Breast epithelium (tissue), 4 donors: ENCODE data around the gene POLR3B. TPM values are rescaled to one million over a fixed set of nuclear protein-coding genes. Genes with fewer than 3 reads are reported as not detected.

ENCODE experiments used
- DNase-seq, 2 donors: peaks; one replicate each; pipeline ENCODE4 v3.0.0-alpha.2; 2019; ENCODE audit warnings: low spot score in 2 of 2
- H3K27ac ChIP-seq, 2 donors: fragments of 200-600 bp; sonication (generic) in 1 of 2; one replicate each; pipeline ENCODE4 v1.5.1; 2016 to 2019; ENCODE audit warnings: mild to moderate bottlenecking in 1 of 2
- H3K27me3 ChIP-seq, 2 donors: fragments of 200-600 bp; sonication (generic) in 1 of 2; one replicate each; pipeline versions ENCODE4 v1.5.1 to v1.6.0; 2017 to 2019; ENCODE audit warnings: control low read depth in 1 of 2, mild to moderate bottlenecking in 1 of 2
- H3K36me3 ChIP-seq: fragments of 200-600 bp; one replicate; pipeline ENCODE4 v1.5.1; 2019
- H3K4me1 ChIP-seq, 2 donors: fragments of 200-600 bp; sonication (generic); one replicate each; pipeline ENCODE4 v1.5.1; 2016 to 2019; ENCODE audit warnings: control low read depth in 1 of 2
- H3K4me3 ChIP-seq, 3 donors: fragments of 200-600 bp; sonication (generic); 1 replicate in 2 of 3; 2 replicates in 1 of 3; pipeline ENCODE4 v1.5.1; 2016 to 2019; ENCODE audit warnings: mild to moderate bottlenecking in 3 of 3, moderate library complexity in 2 of 3
- H3K9me3 ChIP-seq, 2 donors: fragments of 200-600 bp; sonication (generic) in 1 of 2; one replicate each; pipeline ENCODE4 v1.5.1; 2016 to 2019; ENCODE audit warnings: control low read depth in 1 of 2
- POLR2A ChIP-seq: fragments of 450-650 bp; IDR thresholded peaks from one replicate; pipeline ENCODE4 v1.6.1; 2016; ENCODE audit warnings: antibody characterized with exemption, mild to moderate bottlenecking, moderate library complexity
- POLR2AphosphoS5 ChIP-seq, 3 donors: sonication (generic); formaldehyde crosslinking; IDR thresholded peaks; one replicate each; pipeline ENCODE4 v1.6.1; 2017; ENCODE audit warnings: antibody characterized with exemption in 3 of 3
- intact Hi-C: fragments of 100-400 bp; cut with DNase I; formaldehyde crosslinking; loops from one replicate; pipeline ENCODE4 v1.15.1; 2023; ENCODE audit warnings: low total_unique reads
- total RNA-seq, 3 donors: library from RNA; depleted of rRNA; stranded (reverse); fragments of >200 nt; gene quantifications; one replicate each; pipeline ENCODE4 v1.1.0, GENCODE V29; 2016
- TF ChIP-seq, protein P1 (sequence below), 3 donors: fragments of 450-650 bp; IDR thresholded peaks; one replicate each; pipeline ENCODE4 v1.5.1; 2016 to 2017; ENCODE audit warnings: antibody characterized with exemption in 3 of 3, mild to moderate bottlenecking in 3 of 3, moderate library complexity in 3 of 3

POLR3B gene
- total RNA-seq, 3 donors from 2014 or later = 7.0 to 9.8 (median 9.2) TPM

DNA sequence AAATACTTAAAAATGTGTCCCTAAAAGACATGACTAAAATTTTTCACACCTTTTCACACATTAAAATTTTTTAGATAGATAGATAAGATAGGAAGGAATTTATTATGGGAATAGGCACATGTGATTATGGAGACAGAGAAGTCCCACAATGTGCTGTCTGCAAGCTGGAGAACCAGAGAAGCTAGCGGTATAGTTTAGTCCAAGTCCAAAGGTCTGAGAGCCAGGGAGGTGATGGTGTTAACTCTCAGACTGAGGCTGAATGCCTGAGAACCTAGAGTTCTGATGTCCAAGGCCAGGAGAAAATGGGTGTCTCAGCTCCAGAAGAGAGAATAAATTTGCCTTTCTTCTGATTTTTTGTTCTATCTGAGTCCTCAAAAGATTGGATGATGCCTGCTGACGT, 65.7 kb downstream of the POLR3B start:
- no peak overlapping the region for H3K27ac ChIP-seq
- intact Hi-C loops = no loop called here
- H3K27me3 ChIP-seq = no peaks in the 10 kb centered on the region
- peaks cover 0 to 2% of the 10 kb centered on the region in 2 donors for H3K4me1 ChIP-seq
- TF ChIP-seq POLR2AphosphoS5 (IDR thresholded peaks at IDR 0.05) (no peak), POLR2A (no peak)
- TF ChIP-seq, protein P1, sequence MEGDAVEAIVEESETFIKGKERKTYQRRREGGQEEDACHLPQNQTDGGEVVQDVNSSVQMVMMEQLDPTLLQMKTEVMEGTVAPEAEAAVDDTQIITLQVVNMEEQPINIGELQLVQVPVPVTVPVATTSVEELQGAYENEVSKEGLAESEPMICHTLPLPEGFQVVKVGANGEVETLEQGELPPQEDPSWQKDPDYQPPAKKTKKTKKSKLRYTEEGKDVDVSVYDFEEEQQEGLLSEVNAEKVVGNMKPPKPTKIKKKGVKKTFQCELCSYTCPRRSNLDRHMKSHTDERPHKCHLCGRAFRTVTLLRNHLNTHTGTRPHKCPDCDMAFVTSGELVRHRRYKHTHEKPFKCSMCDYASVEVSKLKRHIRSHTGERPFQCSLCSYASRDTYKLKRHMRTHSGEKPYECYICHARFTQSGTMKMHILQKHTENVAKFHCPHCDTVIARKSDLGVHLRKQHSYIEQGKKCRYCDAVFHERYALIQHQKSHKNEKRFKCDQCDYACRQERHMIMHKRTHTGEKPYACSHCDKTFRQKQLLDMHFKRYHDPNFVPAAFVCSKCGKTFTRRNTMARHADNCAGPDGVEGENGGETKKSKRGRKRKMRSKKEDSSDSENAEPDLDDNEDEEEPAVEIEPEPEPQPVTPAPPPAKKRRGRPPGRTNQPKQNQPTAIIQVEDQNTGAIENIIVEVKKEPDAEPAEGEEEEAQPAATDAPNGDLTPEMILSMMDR (IDR thresholded peaks at IDR 0.05) = no peak
- H3K9me3 ChIP-seq = no peaks in the 10 kb centered on the region
- no peak overlapping the region for H3K4me3 ChIP-seq
- H3K36me3 ChIP-seq = no peaks in the 10 kb centered on the region
- DNase-seq = no peak

DNA sequence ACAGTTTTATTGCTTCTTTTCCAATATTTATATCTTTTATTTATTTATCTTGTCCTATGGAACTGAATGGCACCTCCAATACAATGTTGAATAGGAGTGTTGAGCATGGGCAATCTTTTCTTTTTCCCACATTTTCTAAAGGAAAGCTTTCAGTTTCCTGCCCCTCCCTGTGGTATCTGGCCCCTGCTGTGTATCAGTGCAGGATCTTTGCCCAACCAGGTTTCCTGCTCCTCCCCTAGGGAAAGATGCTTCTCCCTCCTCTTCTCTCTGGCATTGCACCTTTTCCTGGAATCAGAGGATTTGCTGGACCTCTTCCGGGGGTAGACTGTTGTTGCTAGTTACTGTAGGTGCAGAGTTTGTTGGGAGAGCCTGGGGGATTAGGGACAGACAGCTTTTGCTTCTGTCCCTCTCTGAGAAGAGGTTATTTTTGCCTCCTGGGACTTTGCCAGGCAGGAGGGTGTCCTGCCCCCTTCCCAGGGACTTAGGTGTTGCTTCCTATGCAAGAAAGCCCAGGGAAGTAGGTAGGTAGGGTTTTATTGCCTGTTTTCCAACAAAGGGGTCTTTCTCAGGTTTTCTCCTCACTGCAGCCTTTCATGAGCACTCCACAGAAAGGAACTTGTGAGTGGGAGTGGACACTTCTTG, 67.6 kb downstream of the POLR3B start:
- H3K36me3 ChIP-seq = no peaks in the 10 kb centered on the region
- H3K27ac ChIP-seq = no peak overlapping the region
- no peak for DNase-seq
- H3K27me3 ChIP-seq = no peaks in the 10 kb centered on the region
- intact Hi-C loops = no loop called here
- no peak overlapping the region for H3K4me3 ChIP-seq
- TF ChIP-seq, protein P1 (IDR thresholded peaks at IDR 0.05) = no peak
- no peaks in the 10 kb centered on the region for H3K9me3 ChIP-seq
- no peaks in the 10 kb centered on the region for H3K4me1 ChIP-seq

DNA sequence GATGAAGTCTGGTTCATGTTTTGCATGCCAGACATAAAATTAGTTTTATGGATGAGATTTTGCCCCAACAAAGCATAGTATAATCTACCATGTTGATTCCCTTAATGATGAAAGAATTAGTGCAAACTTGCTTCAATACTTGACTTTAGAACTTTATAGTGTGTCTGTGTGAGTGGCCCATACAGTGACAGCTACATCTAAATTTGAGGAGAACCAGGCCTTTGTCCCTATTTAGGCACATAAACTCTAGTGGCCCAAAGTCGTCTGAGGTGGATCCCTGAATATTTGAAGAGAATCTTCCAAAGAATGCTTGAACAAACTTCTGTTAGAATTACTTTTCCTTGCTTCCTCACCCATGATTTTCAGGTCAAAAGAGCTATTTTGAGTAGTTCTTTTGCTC, 70.4 kb downstream of the POLR3B start:
- no peaks in the 10 kb centered on the region for H3K27me3 ChIP-seq
- no peak overlapping the region for H3K27ac ChIP-seq
- TF ChIP-seq, protein P1 (IDR thresholded peaks at IDR 0.05) = no peak
- TF ChIP-seq POLR2A = no peak
- TF ChIP-seq POLR2AphosphoS5 (IDR thresholded peaks at IDR 0.05) = no peak
- DNase-seq = no peak
- intact Hi-C loops = no loop called here
- H3K9me3 ChIP-seq = no peaks in the 10 kb centered on the region
- no peaks in the 10 kb centered on the region for H3K4me1 ChIP-seq
- H3K36me3 ChIP-seq = no peaks in the 10 kb centered on the region
- no peak overlapping the region for H3K4me3 ChIP-seq

DNA sequence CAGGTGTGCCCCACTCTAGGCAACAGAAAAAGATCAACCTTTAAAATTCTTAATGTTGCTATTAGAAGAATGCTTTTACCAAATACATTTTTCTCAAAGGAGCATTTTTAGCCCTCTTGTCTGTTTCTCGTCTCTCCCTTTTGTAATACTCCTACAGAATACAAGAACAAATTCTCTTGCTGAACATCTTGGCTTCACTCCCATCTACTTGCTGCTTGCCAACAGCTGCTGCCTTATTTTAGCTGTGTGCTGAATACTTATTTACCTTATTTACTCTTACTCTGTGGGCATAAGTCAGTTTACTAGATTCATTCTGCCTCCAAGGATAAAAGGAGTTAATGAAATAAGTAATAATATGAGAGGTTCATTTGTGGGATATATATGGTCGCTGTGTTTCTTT, 70.8 kb downstream of the POLR3B start:
- H3K27ac ChIP-seq = no peak overlapping the region
- no peaks in the 10 kb centered on the region for H3K27me3 ChIP-seq
- DNase-seq = no peak
- H3K4me3 ChIP-seq = no peak overlapping the region
- no peak for TF ChIP-seq POLR2A
- no peak for TF ChIP-seq POLR2AphosphoS5 (IDR thresholded peaks at IDR 0.05)
- TF ChIP-seq, protein P1 (IDR thresholded peaks at IDR 0.05) = no peak
- no peaks in the 10 kb centered on the region for H3K4me1 ChIP-seq
- H3K9me3 ChIP-seq = no peaks in the 10 kb centered on the region
- intact Hi-C loops = no loop called here
- no peaks in the 10 kb centered on the region for H3K36me3 ChIP-seq

DNA sequence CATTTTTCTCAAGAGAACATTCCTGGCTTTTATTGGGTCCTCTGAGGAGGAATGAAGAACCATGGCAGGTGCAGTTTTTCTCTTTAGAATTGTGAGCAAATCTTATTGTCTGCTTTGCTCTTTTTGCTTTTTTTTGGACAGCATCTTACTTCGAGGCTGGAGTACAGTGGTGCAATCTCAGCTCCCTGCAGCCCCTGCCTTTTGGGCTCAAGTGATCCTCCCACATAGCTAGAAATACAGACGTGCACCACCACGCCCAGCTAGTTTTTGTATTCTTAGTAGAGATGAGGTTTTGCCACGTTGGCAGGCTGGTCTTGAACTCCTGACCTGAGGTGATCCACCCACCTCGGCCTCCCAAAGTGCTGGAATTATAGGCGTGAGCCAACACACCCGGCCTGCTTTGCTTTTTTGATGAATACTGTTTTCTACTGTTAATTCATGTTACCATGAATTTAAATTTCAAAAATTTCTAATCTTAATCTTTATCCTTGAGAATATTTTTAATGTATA, 71.5 kb downstream of the POLR3B start:
- Histone ChIP-seq H3K36me3 (no peaks in the 10 kb centered on the region), H3K27ac (no peak overlapping the region), H3K9me3 (no peaks in the 10 kb centered on the region), H3K4me3 (no peak overlapping the region), H3K27me3 (no peaks in the 10 kb centered on the region), H3K4me1 (no peaks in the 10 kb centered on the region)
- intact Hi-C loops = no loop called here
- DNase-seq = no peak
- TF ChIP-seq POLR2AphosphoS5 (IDR thresholded peaks at IDR 0.05) (no peak), POLR2A (no peak)
- TF ChIP-seq, protein P1 (IDR thresholded peaks at IDR 0.05) = no peak
